ENCODE results near the gene PAX5. TPM values are rescaled to one million over a fixed set of nuclear protein-coding genes. Genes with fewer than 3 reads are reported as not detected.
A peak's percentile ranks its signal among the peaks of the same experiment; 100 is the strongest.

Gene PAX5
- total RNA-seq, 2 experiments from 2014 or later, result 62.5 to 141 TPM

GRCh38 chr9:36832164-36832795, 201.8 kb downstream of the PAX5 start:
- Histone ChIP-seq H3K9me2 (ENCODE audit: insufficient read depth, low read length) (no peaks in the 10 kb centered on the region), H3K4me3 (ENCODE audit: low read depth, low read length, poor library complexity, severe bottlenecking) (no peak overlapping the region), H3K4me2 (ENCODE audit: low read length) (no peak overlapping the region), H3K27ac (ENCODE audit: low read depth, low read length, poor library complexity, severe bottlenecking) (no peak overlapping the region), H3K36me3 (ENCODE audit: insufficient read depth, low read length) (peaks cover 13% of the 10 kb centered on the region; the same call in 1 of the 2 replicates), H2AFZ (ENCODE audit: low read length) (no peak overlapping the region), H3K9me3 (ENCODE audit: low read length) (no peaks in the 10 kb centered on the region), H4K20me1 (ENCODE audit: insufficient read depth, low read length) (no peaks in the 10 kb centered on the region), H3K79me2 (ENCODE audit: insufficient read depth, low read depth, low read length) (no peaks in the 10 kb centered on the region), H3K4me1 (ENCODE audit: insufficient read depth, low read length, poor library complexity, severe bottlenecking) (peaks cover 7% of the 10 kb centered on the region)
- intact Hi-C loops (cut with micrococcal nuclease; ENCODE audit: unreplicated experiment), result no loop called here
- no peak for DNase-seq (ENCODE audit: low spot score)
- no TSS peak for BruUV-seq (replicated peaks)
- ChIA-PET POLR2A (interaction anchor here (0.5 to 1.5 kb wide), 2 partner anchors 17 to 1123 kb away, joined by 3 read pairs; no protein-coding TSS in a partner anchor), CTCF (ENCODE audit: unreplicated experiment) (no interaction called here)
- no peak for TF ChIP-seq CTCF (conservative IDR thresholded peaks at IDR 0.05; ENCODE audit: low read length)
- no peak for TF ChIP-seq EZH2phosphoT487 (IDR thresholded peaks at IDR 0.05; ENCODE audit: borderline replicate concordance, low read depth, low read length)

DNA sequence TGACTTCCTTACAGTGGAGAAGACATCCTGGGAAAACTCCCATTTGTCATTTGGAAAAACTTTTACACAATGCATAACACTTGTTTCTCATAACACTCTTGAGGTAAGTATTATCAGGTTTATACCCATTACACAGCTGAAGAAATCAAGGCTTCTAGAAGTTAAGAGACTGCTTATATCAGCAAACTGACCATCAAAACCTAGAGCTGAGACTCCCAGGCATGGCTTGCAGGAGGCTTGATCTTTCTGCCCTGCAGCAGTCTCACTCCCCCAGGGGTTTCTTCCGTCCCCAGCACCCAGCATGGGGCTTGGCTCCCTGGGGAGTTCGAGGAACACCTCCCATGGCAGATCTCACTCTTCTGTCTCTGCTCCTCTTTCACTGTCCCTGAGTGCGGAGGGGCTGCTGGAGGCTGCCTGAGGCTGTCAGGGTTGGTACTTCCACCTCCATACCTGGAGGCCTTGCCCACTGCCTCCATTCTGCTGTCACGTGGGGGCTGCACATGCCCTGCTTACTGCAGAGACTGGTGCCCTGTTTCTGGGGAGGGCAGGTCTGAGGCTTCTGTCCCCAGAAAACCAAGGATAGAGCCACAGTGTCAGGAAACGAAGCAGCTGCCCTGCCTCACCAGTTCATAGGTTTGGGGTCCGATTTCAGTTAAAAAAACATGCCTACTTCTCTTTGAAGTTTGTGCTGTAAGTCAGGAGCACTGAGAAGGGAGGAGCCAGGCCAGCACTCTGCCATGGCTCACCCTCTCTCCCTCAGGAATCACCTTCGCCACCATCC, 202.5 kb downstream of the PAX5 start:
- intact Hi-C loops (cut with micrococcal nuclease; ENCODE audit: unreplicated experiment), result no loop called here
- H3K4me3 ChIP-seq (ENCODE audit: low read depth, low read length, poor library complexity, severe bottlenecking), result no peak overlapping the region
- H4K20me1 ChIP-seq (ENCODE audit: insufficient read depth, low read length), result no peaks in the 10 kb centered on the region
- H3K4me2 ChIP-seq (ENCODE audit: low read length), result no peak overlapping the region
- H3K79me2 ChIP-seq (ENCODE audit: insufficient read depth, low read depth, low read length), result no peaks in the 10 kb centered on the region
- H2AFZ ChIP-seq (ENCODE audit: low read length), result no peak overlapping the region
- peaks cover 7% of the 10 kb centered on the region for H3K4me1 ChIP-seq (ENCODE audit: insufficient read depth, low read length, poor library complexity, severe bottlenecking)
- H3K36me3 ChIP-seq (ENCODE audit: insufficient read depth, low read length), result peaks cover 8% of the 10 kb centered on the region; the same call in 1 of the 2 replicates
- DNase-seq (ENCODE audit: low spot score), result peak; percentile 9
- H3K9me3 ChIP-seq (ENCODE audit: low read length), result no peaks in the 10 kb centered on the region
- TF ChIP-seq EZH2phosphoT487 (IDR thresholded peaks at IDR 0.05; ENCODE audit: borderline replicate concordance, low read depth, low read length), result no peak
- no peak for TF ChIP-seq CTCF (conservative IDR thresholded peaks at IDR 0.05; ENCODE audit: low read length)
- CTCF ChIA-PET (ENCODE audit: unreplicated experiment), result no interaction called here
- H3K9me2 ChIP-seq (ENCODE audit: insufficient read depth, low read length), result no peaks in the 10 kb centered on the region
- H3K27ac ChIP-seq (ENCODE audit: low read depth, low read length, poor library complexity, severe bottlenecking), result no peak overlapping the region
- no TSS peak for BruUV-seq (replicated peaks)
- POLR2A ChIA-PET, result interaction anchor here (1.5 kb wide), 1 partner anchor 18 kb away, joined by 3 read pairs; no protein-coding TSS in a partner anchor

DNA sequence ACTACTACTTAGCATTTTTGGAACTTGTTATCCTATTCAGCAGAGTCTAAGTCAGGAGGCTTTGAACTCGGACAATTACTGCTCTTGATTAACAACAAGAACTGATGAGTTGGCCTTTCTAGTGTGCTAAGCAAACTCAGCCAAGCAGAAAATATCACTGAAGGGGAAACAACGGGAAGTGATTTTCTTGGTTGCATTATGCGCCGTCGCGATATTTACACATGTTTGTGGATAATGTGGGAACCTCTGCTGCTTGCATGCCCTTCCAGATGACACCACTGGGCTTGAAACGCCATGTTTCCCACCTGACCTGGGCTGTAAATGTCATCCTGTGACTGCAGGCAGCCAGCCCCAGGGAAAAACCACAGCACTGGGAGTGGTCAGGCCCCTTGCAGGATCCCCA, 205.5 kb downstream of the PAX5 start:
- no TSS peak for BruUV-seq (replicated peaks)
- Histone ChIP-seq H3K4me2 (ENCODE audit: low read length) (no peak overlapping the region), H3K4me3 (ENCODE audit: low read depth, low read length, poor library complexity, severe bottlenecking) (no peak overlapping the region), H3K4me1 (ENCODE audit: insufficient read depth, low read length, poor library complexity, severe bottlenecking) (peaks cover 7% of the 10 kb centered on the region), H3K79me2 (ENCODE audit: insufficient read depth, low read depth, low read length) (no peaks in the 10 kb centered on the region), H3K36me3 (ENCODE audit: insufficient read depth, low read length) (no peaks in the 10 kb centered on the region), H4K20me1 (ENCODE audit: insufficient read depth, low read length) (no peaks in the 10 kb centered on the region), H3K9me2 (ENCODE audit: insufficient read depth, low read length) (no peaks in the 10 kb centered on the region), H3K9me3 (ENCODE audit: low read length) (no peaks in the 10 kb centered on the region), H2AFZ (ENCODE audit: low read length) (no peak overlapping the region), H3K27ac (ENCODE audit: low read depth, low read length, poor library complexity, severe bottlenecking) (no peak overlapping the region)
- no peak for TF ChIP-seq EZH2phosphoT487 (IDR thresholded peaks at IDR 0.05; ENCODE audit: borderline replicate concordance, low read depth, low read length)
- ChIA-PET POLR2A (interaction anchor here (0.8 kb wide), 1 partner anchor 15 kb away, joined by 3 read pairs; no protein-coding TSS in a partner anchor), CTCF (ENCODE audit: unreplicated experiment) (no interaction called here)
- DNase-seq (ENCODE audit: low spot score), result no peak
- intact Hi-C loops (cut with micrococcal nuclease; ENCODE audit: unreplicated experiment), result no loop called here
